Type B pancreatic cell (in vitro differentiated cells): ENCODE measurements around the gene PCDHGA6. TPM values are rescaled to one million over a fixed set of nuclear protein-coding genes. Genes with fewer than 3 reads are reported as not detected.
"Not testable (repeated sequence)": the region's sequence is repeated elsewhere in the genome, so short reads cannot be mapped to it uniquely, and the experiment has no call there.

Experiments used
- DNase-seq: peaks from one replicate; pipeline ENCODE4 v3.0.0; 2021; ENCODE audit warnings: mixed read lengths; ENCODE audit not compliant: unreplicated experiment; ENCODE audit errors: extremely low spot score
- H3K27ac Mint-ChIP-seq: 2 replicates; pipeline ENCODE4 v1.8.0; 2021; ENCODE audit warnings: mild to moderate bottlenecking, mixed read lengths
- H3K27me3 Mint-ChIP-seq: 2 replicates; pipeline ENCODE4 v1.8.0; 2021; ENCODE audit warnings: mixed read lengths
- H3K36me3 Mint-ChIP-seq: 2 replicates; pipeline ENCODE4 v1.8.0; 2021; ENCODE audit warnings: mixed read lengths
- H3K4me1 Mint-ChIP-seq: one replicate; pipeline ENCODE4 v1.8.0; 2021; ENCODE audit warnings: mixed read lengths; ENCODE audit not compliant: unreplicated experiment
- H3K4me3 Mint-ChIP-seq: 2 replicates; pipeline ENCODE4 v1.8.0; 2021; ENCODE audit warnings: mild to moderate bottlenecking, mixed read lengths
- H3K9me3 Mint-ChIP-seq: 2 replicates; pipeline ENCODE4 v1.8.0; 2021; ENCODE audit warnings: mixed read lengths
- CTCF ChIP-seq: fragments of 200-600 bp; sonication (generic); conservative IDR thresholded peaks from 2 replicates; pipeline ENCODE4 v1.5.0; 2021; ENCODE audit warnings: antibody characterized with exemption, mild to moderate bottlenecking
- total RNA-seq: library from RNA; stranded (reverse); gene quantifications from 2 replicates; pipeline ENCODE4 v1.2.1, GENCODE V29; 2021; ENCODE audit warnings: low replicate concordance

Gene PCDHGA6
- total RNA-seq, 1 donor from 2014 or later: 0.41 TPM

- H3K4me1 Mint-ChIP-seq: no peaks in the 10 kb centered on the region
- H3K4me3 Mint-ChIP-seq: no peak within 1 kb of the TSS
- H3K9me3 Mint-ChIP-seq: peaks cover 11% of the 10 kb centered on the region
- DNase-seq: no peak
- no peaks in the 10 kb centered on the region for H3K27me3 Mint-ChIP-seq
- no peak within 1 kb of the TSS for H3K27ac Mint-ChIP-seq
- peak; percentile 46 for TF ChIP-seq CTCF
- H3K36me3 Mint-ChIP-seq: no peaks in the 10 kb centered on the region
These were observed 35.0 kb upstream of the PCDHGA6 start, which contains the start of gene PCDHGA2 for GRCh38 chr5:141338538-141339306. PCDHGA2 (plus strand) TSS chr5:141338760.

- not testable (repeated sequence) for H3K27ac Mint-ChIP-seq, H3K4me1 Mint-ChIP-seq, H3K27me3 Mint-ChIP-seq, DNase-seq, H3K36me3 Mint-ChIP-seq, H3K4me3 Mint-ChIP-seq
- H3K9me3 Mint-ChIP-seq: peaks cover 16% of the 10 kb centered on the region
These were observed 32.8 kb upstream of the PCDHGA6 start for GRCh38 chr5:141340781-141341354.

GRCh38 chr5:141342773-141343172 is 30.9 kb upstream of the PCDHGA6 start:
- no peak overlapping the region for H3K27ac Mint-ChIP-seq
- DNase-seq: no peak
- H3K27me3 Mint-ChIP-seq: no peaks in the 10 kb centered on the region
- H3K4me1 Mint-ChIP-seq: no peaks in the 10 kb centered on the region
- peaks cover 21% of the 10 kb centered on the region for H3K9me3 Mint-ChIP-seq
- no peaks in the 10 kb centered on the region for H3K36me3 Mint-ChIP-seq
- no peak for TF ChIP-seq CTCF
- H3K4me3 Mint-ChIP-seq: no peak overlapping the region

DNA sequence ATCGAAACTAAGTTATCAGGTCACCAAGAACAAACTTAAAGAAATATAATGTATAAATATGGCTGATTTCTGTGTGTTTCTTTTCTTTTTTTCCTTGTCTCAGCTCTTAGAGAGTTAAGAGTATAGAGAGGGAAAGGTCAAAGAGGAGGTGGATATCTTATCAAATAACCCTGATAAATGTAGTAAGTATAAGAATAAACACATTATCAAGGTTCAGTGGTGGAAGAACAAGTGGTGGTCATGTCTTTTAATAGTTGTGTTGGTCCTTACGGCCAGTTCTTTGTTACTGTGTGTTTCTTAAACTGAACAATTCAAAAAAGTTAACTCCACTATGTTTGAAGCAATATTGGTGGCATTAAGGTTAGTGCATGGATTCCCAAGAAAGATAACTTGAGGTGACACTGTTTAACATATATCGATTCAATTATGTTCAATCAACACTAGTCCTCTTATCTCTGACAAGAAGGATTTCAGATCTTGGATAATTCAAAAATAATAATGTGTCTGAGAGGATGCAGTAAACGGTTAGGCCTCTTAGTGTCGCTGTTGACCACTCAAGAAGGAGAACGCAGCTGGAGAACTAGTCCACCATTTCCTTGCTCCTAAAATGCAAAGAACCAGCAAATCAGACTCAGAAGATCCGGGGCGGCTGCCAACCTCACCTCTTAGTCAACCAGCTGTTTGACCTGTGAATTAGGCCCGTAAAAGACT is 30.3 kb upstream of the PCDHGA6 start, which contains the start of gene PCDHGA3:
Gene PCDHGA3 (plus strand): TSS at position 588 of the 711 bp plus-strand sequence. CDS start 205 bp downstream, outside the sequence.
- no peaks in the 10 kb centered on the region for H3K27me3 Mint-ChIP-seq
- peaks cover 16% of the 10 kb centered on the region for H3K9me3 Mint-ChIP-seq
- no peak for DNase-seq
- peak; percentile 39 for TF ChIP-seq CTCF
- no peaks in the 10 kb centered on the region for H3K4me1 Mint-ChIP-seq
- H3K27ac Mint-ChIP-seq: no peak within 1 kb of the TSS
- H3K4me3 Mint-ChIP-seq: peak within 1 kb of the TSS; percentile 84
- H3K36me3 Mint-ChIP-seq: no peaks in the 10 kb centered on the region

DNA sequence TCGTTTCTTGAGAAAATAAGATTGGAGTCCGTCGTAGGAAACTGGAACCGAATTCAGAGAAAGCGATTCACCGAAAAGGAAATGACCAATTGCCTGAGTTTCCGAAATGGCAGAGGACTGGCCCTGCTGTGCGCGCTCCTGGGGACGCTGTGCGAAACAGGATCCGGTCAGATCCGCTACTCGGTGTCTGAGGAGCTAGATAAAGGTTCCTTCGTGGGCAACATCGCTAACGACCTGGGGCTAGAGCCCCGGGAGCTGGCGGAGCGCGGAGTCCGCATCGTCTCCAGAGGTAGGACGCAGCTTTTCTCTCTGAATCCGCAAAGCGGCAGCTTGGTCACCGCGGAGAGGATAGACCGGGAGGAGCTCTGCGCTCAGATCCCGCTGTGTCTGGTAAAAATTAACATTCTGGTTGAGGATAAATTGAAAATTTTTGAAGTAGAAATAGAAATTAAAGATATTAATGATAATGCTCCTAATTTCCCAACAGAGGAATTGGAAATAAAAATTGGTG is 29.7 kb upstream of the PCDHGA6 start:
- Mint-ChIP-seq H3K36me3 (no peaks in the 10 kb centered on the region), H3K27me3 (no peaks in the 10 kb centered on the region), H3K4me3 (peak overlapping the region; percentile 84), H3K4me1 (no peaks in the 10 kb centered on the region), H3K27ac (no peak overlapping the region), H3K9me3 (peaks cover 14% of the 10 kb centered on the region)
- no peak for DNase-seq
- peak; percentile 4 for TF ChIP-seq CTCF

- Mint-ChIP-seq H3K4me1 (no peaks in the 10 kb centered on the region), H3K4me3 (no peak overlapping the region), H3K36me3 (peaks cover 3% of the 10 kb centered on the region), H3K27ac (no peak overlapping the region), H3K27me3 (no peaks in the 10 kb centered on the region), H3K9me3 (peaks cover 20% of the 10 kb centered on the region)
- DNase-seq: no peak
- no peak for TF ChIP-seq CTCF
These were observed 28.4 kb upstream of the PCDHGA6 start for GRCh38 chr5:141345327-141345726.

DNA sequence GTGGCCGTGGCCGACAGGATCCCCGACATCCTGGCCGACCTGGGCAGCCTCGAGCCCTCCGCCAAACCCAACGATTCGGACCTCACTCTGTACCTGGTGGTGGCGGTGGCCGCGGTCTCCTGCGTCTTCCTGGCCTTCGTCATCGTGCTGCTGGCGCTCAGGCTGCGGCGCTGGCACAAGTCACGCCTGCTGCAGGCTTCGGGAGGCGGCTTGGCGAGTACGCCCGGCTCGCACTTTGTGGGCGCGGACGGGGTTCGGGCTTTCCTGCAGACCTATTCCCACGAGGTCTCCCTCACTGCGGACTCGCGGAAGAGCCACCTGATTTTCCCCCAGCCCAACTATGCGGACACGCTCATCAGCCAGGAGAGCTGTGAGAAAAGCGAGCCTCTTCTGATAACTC is 27.7 kb upstream of the PCDHGA6 start:
- not testable (repeated sequence) for H3K27ac Mint-ChIP-seq, H3K36me3 Mint-ChIP-seq, H3K4me1 Mint-ChIP-seq, H3K4me3 Mint-ChIP-seq, DNase-seq, H3K27me3 Mint-ChIP-seq
- peaks cover 21% of the 10 kb centered on the region for H3K9me3 Mint-ChIP-seq
